Stimulated activated CD8-positive, alpha-beta memory T cell treated with anti-CD3 and anti-CD28 coated beads, Interleukin-4, amount 100 ng/mL, for 4 hours (primary cell): ENCODE results near the gene TAB2.
A peak's percentile ranks its signal among the peaks of the same experiment; 100 is the strongest.

Experiments used
- DNase-seq, 2 donors: peaks; one replicate each; pipeline ENCODE4 v3.0.0-alpha.2; 2020; ENCODE audit warnings: low read depth in 2 of 2, low spot score in 1 of 2

Gene TAB2

DNA sequence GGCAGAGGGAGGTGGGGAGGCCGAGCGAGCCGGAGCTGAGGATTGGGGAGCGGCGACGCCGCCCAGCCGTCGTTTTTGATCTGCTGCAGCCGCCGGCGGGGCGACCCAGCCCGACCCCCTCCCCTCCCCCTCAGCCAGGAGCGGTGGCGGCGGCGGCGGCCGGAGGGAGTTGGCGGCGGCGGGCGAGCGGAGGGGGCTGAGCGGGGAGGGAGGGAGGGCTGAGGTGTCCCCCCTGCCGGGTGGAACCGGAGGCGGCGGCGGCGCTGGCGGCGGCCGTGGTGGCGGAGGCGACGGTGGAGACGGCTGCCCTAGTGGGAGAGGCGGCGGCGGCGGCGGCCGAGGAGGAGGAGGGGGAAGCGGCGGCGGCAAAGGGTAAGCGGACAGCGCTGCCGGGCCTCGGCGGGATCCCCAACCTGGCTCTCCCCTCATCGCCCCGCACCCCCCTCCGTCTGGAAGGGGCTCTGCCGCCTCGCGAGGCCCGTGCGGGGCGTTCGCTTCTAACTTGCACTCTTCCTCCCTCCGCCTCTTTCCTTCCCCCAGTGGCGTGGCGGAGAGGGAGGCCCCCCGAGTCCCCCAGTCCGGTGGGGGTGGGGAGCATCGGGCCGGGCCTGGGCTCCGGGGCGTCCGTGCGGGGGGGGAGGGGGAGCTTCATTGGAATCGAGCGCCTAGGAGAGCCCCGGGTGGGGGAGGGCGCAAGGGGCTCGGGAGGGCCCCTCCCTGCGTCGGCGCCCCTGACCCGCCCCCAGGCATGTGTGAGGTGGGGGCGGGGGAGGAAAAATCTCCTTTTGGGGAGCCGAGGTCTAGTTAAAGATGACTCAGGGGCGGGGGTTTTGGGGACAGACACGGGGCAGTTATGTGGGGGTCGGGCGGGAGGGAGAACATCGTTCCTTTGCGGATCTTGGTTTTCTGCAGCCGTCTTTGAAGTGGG, at the start of gene TAB2:
TAB2 (plus strand) TSS at position 69 of the 928 bp plus-strand sequence. CDS start 52,286 bp downstream, outside the sequence.
- DNase-seq, result peak; percentile 55 to 76

- no peak for DNase-seq
Measured at GRCh38 chr6:149268146-149268545, 49.4 kb upstream of the TAB2 start.

- DNase-seq, result no peak
Measured at GRCh38 chr6:149268768-149269167, 48.7 kb upstream of the TAB2 start.

DNA sequence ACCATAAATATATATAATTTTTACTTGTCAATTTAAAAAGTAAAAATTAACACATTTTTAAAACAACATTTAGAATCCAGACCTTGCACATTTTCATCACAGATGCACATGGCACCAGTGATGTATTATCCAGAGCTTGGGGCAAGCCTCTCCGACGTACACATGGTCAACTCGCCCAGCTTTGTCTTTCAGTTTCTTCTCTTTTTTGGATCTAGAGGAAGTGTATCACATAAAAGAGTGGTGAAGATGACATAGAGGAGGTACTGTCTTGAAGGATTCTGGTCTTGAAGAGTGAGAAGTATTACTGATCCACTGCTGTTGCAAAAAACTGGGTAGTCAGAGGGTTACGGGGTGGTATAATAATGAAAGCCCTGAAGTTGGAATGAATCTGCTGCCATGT, 46.9 kb upstream of the TAB2 start:
- no peak for DNase-seq

- peak; percentile 65 to 81 for DNase-seq
Measured at GRCh38 chr6:149271348-149272340, 45.9 kb upstream of the TAB2 start.

DNA sequence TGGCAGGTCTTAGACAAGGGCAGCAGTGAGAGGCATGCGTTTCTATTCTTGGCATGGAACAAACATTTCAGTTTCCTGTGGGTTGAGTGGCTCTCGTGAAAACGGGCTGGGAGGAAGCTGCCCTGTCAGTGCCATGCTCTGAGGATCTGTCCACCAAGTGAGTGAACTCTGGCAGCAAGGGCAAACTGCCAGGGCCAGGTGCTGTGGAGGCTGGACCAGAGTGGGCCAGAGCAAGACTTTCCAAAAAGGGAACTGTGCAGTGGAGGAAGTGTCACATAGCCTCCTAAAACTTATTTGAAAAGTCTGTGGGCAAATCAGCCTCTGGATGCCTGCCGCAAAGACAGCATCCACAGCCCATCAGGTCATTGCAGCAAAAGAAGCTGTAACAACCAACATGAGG, 44.2 kb upstream of the TAB2 start:
- no peak for DNase-seq

GRCh38 chr6:149275621-149276020, 41.9 kb upstream of the TAB2 start:
- no peak for DNase-seq

GRCh38 chr6:149277621-149278020, 39.9 kb upstream of the TAB2 start:
- DNase-seq, result no peak

GRCh38 chr6:149278997-149279396, 38.5 kb upstream of the TAB2 start:
- DNase-seq, result no peak

GRCh38 chr6:149284904-149285303, 32.6 kb upstream of the TAB2 start:
- no peak for DNase-seq

- no peak for DNase-seq
Measured at GRCh38 chr6:149285626-149286025, 31.9 kb upstream of the TAB2 start.

DNA sequence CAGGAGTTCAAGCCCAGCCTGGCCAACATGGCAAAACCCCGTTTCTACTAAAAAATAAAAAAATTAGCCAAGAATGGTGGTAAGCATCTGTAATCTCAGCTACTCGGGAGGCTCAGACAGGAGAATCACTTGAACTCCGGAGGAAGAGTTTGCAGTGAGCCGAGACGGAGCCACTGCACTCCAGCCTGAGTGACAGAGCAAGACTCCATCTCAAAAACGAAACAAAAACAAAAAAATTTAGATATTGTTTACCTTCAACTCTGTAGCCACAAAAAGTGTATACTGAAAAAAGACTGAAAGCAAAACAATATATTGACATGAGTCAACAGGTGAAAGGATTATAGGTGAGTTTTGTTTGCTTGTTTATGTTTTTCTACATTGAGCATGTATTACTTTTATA, 30.6 kb upstream of the TAB2 start:
- DNase-seq, result no peak

GRCh38 chr6:149289192-149289781, 28.2 kb upstream of the TAB2 start:
- DNase-seq, result no peak

GRCh38 chr6:149289966-149290365, 27.5 kb upstream of the TAB2 start:
- DNase-seq, result no peak

- no peak for DNase-seq
Measured at GRCh38 chr6:149293244-149293643, 24.3 kb upstream of the TAB2 start.

DNA sequence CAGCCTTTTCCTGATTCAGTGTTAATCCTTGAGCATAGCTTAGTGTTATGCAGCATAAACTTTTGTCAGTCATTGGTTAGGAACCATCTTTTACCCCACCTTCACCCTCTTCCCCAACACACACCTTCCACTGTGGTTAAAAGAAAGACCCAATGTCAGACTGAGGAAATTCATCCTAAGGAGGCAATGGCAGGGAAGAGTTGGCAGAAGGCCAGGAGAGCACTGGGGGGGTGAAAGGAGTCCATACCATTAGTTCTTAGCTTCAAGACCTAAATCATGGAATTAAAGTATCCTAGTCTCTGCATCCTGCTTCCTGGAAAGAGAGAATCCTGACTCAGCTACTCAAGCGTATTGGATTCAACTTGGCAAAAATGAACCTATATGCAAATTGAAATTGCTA, 16.9 kb upstream of the TAB2 start:
- no peak for DNase-seq

DNA sequence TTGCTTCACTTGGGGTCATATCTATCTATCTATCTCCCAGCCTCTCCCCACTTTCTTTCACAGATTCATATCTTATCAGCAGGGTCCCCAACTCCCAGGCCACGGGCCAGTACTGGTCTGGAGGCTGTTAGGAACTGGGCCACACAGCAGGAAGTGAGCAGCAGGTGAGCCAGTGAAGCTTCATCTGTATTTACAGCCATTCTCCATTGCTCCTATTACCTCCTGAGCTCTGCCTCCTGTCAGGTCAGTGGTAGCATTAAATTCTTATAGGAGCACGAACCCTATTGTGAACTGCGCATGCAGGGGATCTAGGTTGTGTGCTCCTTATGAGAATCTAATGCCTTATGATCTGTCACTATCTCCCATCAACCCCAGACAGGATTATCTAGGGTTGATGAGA, 14.8 kb upstream of the TAB2 start:
- no peak for DNase-seq

DNA sequence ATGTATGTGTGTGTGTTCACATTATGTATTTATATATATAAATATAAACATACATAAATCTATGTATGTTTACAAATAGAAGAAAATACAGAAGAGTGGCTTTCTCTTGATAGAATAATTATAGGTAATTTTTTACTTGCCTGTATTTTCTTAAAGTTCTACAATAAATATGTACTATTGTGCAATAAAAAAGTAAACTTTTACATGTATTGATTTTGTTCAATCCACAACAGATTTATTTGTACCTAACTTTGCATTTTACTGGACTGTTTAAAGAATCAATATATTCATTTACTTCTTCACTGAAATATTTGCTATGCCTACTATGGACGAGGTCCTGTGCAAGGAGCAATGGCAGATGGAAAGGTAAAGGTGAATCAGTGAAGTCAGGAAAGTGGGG, 14.0 kb upstream of the TAB2 start:
- no peak for DNase-seq

DNA sequence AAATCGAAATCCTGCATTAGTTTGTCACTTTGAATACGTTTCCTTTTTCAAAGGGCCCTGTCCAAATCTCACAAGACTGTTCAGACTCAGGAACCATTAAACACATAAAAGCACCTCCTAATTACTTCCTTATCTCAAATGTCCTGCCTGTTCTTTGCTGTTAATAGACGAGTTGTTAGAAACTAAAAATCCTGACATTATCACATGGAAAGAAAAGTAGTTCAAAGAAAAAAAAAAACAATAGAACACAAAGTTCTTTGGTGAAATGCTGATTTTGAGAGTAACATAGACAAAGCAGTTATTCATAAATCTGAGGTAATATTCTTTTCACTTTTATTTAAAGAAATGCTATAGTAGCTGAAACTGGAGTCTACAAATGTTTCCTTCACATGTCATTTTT, 12.1 kb upstream of the TAB2 start:
- no peak for DNase-seq

GRCh38 chr6:149306967-149307366, 10.5 kb upstream of the TAB2 start:
- DNase-seq, result no peak

DNA sequence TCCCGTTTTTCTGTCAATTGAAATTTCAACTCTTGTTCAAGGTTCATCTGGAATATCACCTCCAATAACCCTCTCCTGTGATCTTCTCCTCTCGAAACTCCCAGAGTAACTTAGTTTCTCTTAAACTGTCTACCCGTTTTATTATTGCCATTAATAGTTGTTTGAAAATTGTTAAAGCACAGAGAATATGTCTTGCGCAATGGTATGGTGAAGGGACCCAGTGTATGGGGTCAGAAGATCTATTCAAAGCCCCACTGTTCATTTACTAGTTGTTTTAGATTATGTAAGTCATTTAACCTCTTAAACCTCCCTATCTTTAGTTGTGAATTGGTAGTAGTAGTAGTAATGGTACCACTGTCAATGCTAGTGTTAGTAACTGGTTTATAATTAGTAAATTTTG, 6.2 kb upstream of the TAB2 start:
- DNase-seq, result no peak
